RWPE1 (cell line): Measurements from ENCODE around the gene CHMP4A.
A peak's percentile ranks its signal among the peaks of the same experiment; 100 is the strongest.
"Not testable (repeated sequence)": the region's sequence is repeated elsewhere in the genome, so short reads cannot be mapped to it uniquely, and the experiment has no call there.

Experiments used
- CTCF ChIA-PET: fragments of 350-600 bp; sonication (Branson Sonifier 250); formaldehyde crosslinking; extraction: SDS; loops from one replicate; lab custom pipeline; 2021; lab: Yijun Ruan, JAX
- POLR2A ChIA-PET: fragments of 400-600 bp; formaldehyde crosslinking; extraction: SDS; loops from one replicate; lab custom pipeline; 2020; ENCODE audit warnings: antibody characterized with exemption; ENCODE audit not compliant: low non-redundant PET; lab: Yijun Ruan, JAX
- DNase-seq: peaks from one replicate; pipeline ENCODE4 v3.0.0; 2012; ENCODE audit warnings: low spot score
- H3K27ac ChIP-seq: fragments of 450-650 bp; 2 replicates; pipeline ENCODE4 v1.5.1; 2017
- TF ChIP-seq, protein P1 (sequence below): fragments of 450-650 bp; conservative IDR thresholded peaks from 2 replicates; pipeline ENCODE4 v1.5.1; 2017; ENCODE audit warnings: low read depth, mild to moderate bottlenecking

Gene CHMP4A

DNA sequence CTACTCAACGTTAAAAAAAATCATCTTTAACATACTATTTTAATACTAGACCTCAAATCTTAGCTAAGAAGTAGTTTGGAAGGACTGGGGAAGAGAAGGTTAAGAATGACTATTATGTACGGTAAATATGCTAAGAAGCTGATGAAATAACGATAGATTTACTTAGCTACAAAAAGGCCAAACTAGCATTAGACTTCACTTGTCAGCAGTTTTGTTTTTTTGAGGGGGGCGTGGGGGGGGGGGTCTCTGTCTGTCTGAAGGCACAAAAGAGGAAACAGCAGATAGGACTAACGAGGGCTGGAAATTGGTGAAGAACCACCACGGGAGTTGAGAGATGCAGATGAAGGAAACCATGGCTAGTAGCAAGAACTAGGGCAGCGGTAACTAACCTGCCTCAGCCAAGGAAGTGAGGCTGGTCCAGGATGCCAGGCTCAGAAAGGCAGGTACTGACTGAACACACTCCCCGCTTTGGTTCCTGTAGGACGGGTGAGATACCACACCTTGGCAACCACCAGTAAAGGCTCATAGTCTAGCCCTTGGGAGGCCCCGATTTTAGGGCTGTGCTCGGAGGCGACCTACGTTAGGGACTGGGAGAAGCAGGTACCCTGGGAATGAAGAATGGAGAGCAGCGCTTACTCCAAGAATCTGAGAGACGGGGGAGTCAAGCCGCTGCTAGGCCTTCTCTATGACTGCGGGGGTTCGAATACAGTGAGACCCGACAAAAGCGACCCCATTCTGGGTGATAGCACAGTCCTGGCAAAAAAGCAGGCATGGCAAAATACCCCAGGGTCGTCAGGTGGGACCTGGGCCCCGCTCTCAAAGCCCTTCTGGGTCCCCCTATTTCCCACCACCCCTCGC is 18.2 kb upstream of the CHMP4A start:
- CTCF ChIA-PET = interaction anchor here (0.6 kb wide), 1 partner anchor 1637 kb away, joined by 3 read pairs; no protein-coding TSS in a partner anchor
- peak; percentile 34 for DNase-seq
- H3K27ac ChIP-seq = peak overlapping the region; percentile 96
- POLR2A ChIA-PET = interaction anchor here (0.6 kb wide), 1 partner anchor 11 kb away, joined by 11 read pairs; no protein-coding TSS in a partner anchor
- TF ChIP-seq, protein P1, sequence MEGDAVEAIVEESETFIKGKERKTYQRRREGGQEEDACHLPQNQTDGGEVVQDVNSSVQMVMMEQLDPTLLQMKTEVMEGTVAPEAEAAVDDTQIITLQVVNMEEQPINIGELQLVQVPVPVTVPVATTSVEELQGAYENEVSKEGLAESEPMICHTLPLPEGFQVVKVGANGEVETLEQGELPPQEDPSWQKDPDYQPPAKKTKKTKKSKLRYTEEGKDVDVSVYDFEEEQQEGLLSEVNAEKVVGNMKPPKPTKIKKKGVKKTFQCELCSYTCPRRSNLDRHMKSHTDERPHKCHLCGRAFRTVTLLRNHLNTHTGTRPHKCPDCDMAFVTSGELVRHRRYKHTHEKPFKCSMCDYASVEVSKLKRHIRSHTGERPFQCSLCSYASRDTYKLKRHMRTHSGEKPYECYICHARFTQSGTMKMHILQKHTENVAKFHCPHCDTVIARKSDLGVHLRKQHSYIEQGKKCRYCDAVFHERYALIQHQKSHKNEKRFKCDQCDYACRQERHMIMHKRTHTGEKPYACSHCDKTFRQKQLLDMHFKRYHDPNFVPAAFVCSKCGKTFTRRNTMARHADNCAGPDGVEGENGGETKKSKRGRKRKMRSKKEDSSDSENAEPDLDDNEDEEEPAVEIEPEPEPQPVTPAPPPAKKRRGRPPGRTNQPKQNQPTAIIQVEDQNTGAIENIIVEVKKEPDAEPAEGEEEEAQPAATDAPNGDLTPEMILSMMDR = no peak

DNA sequence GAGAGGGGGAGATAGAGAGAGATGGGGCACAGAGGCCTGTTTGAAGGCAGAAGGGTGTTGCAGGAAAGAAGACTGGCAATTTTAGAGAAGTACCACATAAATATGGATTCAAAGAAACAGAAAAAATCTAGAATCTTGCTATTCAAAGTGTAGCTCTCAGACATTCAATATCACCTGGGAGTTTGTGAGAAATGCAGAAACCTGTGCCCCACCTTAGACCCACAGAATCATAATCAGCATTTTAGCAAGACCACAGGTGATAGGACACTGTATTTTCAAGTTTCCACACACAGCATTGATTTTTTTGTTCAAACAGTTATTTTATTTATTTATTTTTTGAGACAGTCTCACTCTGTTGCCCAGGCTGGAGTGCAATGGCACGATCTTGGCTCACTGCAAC is 15.6 kb upstream of the CHMP4A start:
- DNase-seq = no peak
- ChIA-PET CTCF (no interaction called here), POLR2A (interaction anchor here (0.6 kb wide), 2 partner anchors 9 to 30 kb away, joined by 3 read pairs; no protein-coding TSS in a partner anchor)

DNA sequence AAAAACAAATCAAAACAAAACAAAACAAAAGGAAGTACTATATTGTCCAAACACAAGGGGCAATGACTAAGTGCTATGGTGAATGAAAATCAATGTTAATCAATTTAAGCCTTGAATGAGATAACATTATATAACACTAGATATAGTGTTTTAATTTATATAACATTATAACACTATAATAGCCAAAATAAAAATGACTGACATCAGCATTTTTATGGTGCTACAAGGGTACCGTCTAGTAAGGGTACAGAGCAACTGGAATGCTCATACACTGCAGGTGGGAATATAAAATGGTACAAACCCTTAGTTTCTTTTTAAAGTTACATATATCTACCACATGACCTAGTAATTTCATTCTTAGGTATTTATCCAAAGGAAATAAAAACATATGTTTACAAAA is 13.2 kb upstream of the CHMP4A start:
- ChIA-PET CTCF (interaction anchor here (1.0 kb wide), 1 partner anchor 16 kb away, joined by 3 read pairs; the partner anchor contains the start of gene TINF2), POLR2A (no interaction called here)
- DNase-seq = no peak
- no peak overlapping the region for H3K27ac ChIP-seq
- TF ChIP-seq, protein P1 = no peak

More for the DNA sequence above, 15.6 kb upstream of the CHMP4A start:
- peak overlapping the region; percentile 56 for H3K27ac ChIP-seq
- TF ChIP-seq, protein P1 = no peak

GRCh38 chr14:24224618-24225071 is 11.4 kb upstream of the CHMP4A start:
- TF ChIP-seq, protein P1 = no peak
- peak overlapping the region; percentile 85 for H3K27ac ChIP-seq
- peak; percentile 78 for DNase-seq
- POLR2A ChIA-PET = no interaction called here
- CTCF ChIA-PET = interaction anchor here (0.6 to 0.9 kb wide), 2 partner anchors 18 to 74 kb away, joined by 3 read pairs; no protein-coding TSS in a partner anchor

DNA sequence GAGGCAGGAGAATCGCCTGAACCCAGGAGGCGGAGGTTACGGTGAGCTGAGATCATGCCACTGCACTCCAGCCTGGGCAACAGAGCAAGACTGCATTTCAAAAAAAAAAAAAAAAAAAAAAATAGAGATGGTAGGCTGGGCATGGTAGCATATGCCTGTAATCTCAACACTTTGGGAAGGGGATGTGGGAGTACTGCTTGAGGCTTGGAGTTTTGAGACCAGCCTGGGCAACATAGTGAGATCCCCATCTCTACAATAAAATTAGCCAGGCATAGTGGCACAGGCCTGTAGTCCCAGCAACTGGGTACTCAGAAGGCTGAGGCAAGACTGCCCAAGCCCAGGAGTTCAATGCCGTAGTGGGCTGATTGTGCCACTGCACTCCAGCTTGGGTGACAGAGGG is 9.7 kb upstream of the CHMP4A start:
- CTCF ChIA-PET, H3K27ac ChIP-seq, POLR2A ChIA-PET: not testable (repeated sequence)

DNA sequence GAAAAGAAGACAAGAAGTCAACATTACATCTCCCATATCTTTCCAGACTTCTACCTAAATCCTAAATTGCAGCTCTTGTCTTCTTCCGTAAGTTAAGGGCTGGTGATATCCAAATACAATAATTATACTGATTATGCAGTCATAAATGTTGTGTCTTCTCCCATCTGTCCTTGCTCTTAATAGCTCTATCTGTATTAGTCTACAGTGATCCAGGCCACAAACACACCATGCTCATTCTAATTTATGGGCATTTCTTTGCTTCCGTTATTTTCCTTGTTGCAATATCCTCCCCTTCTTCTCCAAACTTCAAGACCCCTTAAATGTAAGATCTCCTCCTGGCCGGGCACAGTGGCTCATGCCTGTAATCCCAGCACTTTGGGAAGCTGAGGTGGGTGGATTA is 6.2 kb upstream of the CHMP4A start:
- POLR2A ChIA-PET = interaction anchor here (0.6 kb wide), 1 partner anchor 9 kb away, joined by 3 read pairs; no protein-coding TSS in a partner anchor
- H3K27ac ChIP-seq = no peak overlapping the region
- CTCF ChIA-PET = no interaction called here
- TF ChIP-seq, protein P1 = no peak
- no peak for DNase-seq

More for the DNA sequence above, 9.7 kb upstream of the CHMP4A start:
- not testable (repeated sequence) for DNase-seq
